NCI-H82 (cell line): ENCODE results near the gene SETX.

Experiments
- DNase-seq: peaks from one replicate; lab custom pipeline; 2025; lab: John Stamatoyannopoulos, UW

SETX gene

GRCh38 chr9:132214027-132214622 lies 140.7 kb downstream of the SETX start:
- DNase-seq, result peak; percentile 27

GRCh38 chr9:132211570-132211969 lies 143.2 kb downstream of the SETX start:
- no peak for DNase-seq
